ENCODE data around the gene TBP. TPM values are rescaled to one million over a fixed set of nuclear protein-coding genes. Genes with fewer than 3 reads are reported as not detected.

The TBP gene
- total RNA-seq, 1 experiment from 2014 or later: 15.7 TPM

- H4K20me1 ChIP-seq (ENCODE audit: low read length): peaks cover 7% of the 10 kb centered on the region
- H3K4me1 ChIP-seq (ENCODE audit: insufficient read depth, low read length): no peaks in the 10 kb centered on the region
- no TSS peak for BruUV-seq (replicated peaks)
- no peak overlapping the region for H2AFZ ChIP-seq (ENCODE audit: low read length)
- no peaks in the 10 kb centered on the region for H3F3A ChIP-seq (ENCODE audit: low read length, unreplicated experiment)
- no peaks in the 10 kb centered on the region for H3K9me3 ChIP-seq (ENCODE audit: low read length)
- no peak overlapping the region for H3K27ac ChIP-seq (ENCODE audit: low read length)
- intact Hi-C loops (cut with micrococcal nuclease): no loop called here
- DNase-seq: peak; percentile 12
- H3K4me3 ChIP-seq (ENCODE audit: low read length): no peak overlapping the region
- ChIA-PET CTCF (no interaction called here), POLR2A (ENCODE audit: unreplicated experiment) (no interaction called here)
- H3K9me2 ChIP-seq (replicated peaks; ENCODE audit: low read length): no peaks in the 10 kb centered on the region
- ATAC-seq: peak; percentile 45; the same call in 1 of the 2 replicates
- H3K9ac ChIP-seq (ENCODE audit: low read length): no peak overlapping the region
- H3K79me2 ChIP-seq (ENCODE audit: low read length): peaks cover 4% of the 10 kb centered on the region
- no peak for TF ChIP-seq EZH2 (IDR thresholded peaks at IDR 0.05; ENCODE audit: low read length, unreplicated experiment)
- TF ChIP-seq CTCF (conservative IDR thresholded peaks at IDR 0.05; ENCODE audit: low read depth, low read length): no peak
- TF ChIP-seq EZH2phosphoT487 (IDR thresholded peaks at IDR 0.05; ENCODE audit: borderline replicate concordance, low read length): no peak
- H3K4me2 ChIP-seq (ENCODE audit: low read length): no peak overlapping the region
- H3K36me3 ChIP-seq (ENCODE audit: low read depth, low read length): peaks cover 41% of the 10 kb centered on the region
- no peaks in the 10 kb centered on the region for H3K27me3 ChIP-seq (ENCODE audit: low read length)
These were observed 21.2 kb upstream of the TBP start for GRCh38 chr6:170532867-170533488.

GRCh38 chr6:170533792-170534191 lies 20.4 kb upstream of the TBP start:
- intact Hi-C loops (cut with micrococcal nuclease): no loop called here
- no peaks in the 10 kb centered on the region for H3K9me3 ChIP-seq (ENCODE audit: low read length)
- no peaks in the 10 kb centered on the region for H3F3A ChIP-seq (ENCODE audit: low read length, unreplicated experiment)
- no peak overlapping the region for H2AFZ ChIP-seq (ENCODE audit: low read length)
- DNase-seq (no peak), ATAC-seq (no peak)
- ChIA-PET CTCF (no interaction called here), POLR2A (ENCODE audit: unreplicated experiment) (no interaction called here)
- H3K27me3 ChIP-seq (ENCODE audit: low read length): no peaks in the 10 kb centered on the region
- TF ChIP-seq EZH2phosphoT487 (IDR thresholded peaks at IDR 0.05; ENCODE audit: borderline replicate concordance, low read length) (no peak), CTCF (conservative IDR thresholded peaks at IDR 0.05; ENCODE audit: low read depth, low read length) (no peak), EZH2 (IDR thresholded peaks at IDR 0.05; ENCODE audit: low read length, unreplicated experiment) (no peak)
- TSS peak; percentile 4 for BruUV-seq (replicated peaks)
- peaks cover 45% of the 10 kb centered on the region for H3K36me3 ChIP-seq (ENCODE audit: low read depth, low read length)
- H4K20me1 ChIP-seq (ENCODE audit: low read length): peaks cover 10% of the 10 kb centered on the region
- no peak overlapping the region for H3K27ac ChIP-seq (ENCODE audit: low read length)
- no peak overlapping the region for H3K9ac ChIP-seq (ENCODE audit: low read length)
- H3K4me1 ChIP-seq (ENCODE audit: insufficient read depth, low read length): no peaks in the 10 kb centered on the region
- H3K9me2 ChIP-seq (replicated peaks; ENCODE audit: low read length): no peaks in the 10 kb centered on the region
- H3K4me2 ChIP-seq (ENCODE audit: low read length): no peak overlapping the region
- H3K4me3 ChIP-seq (ENCODE audit: low read length): no peak overlapping the region
- peaks cover 9% of the 10 kb centered on the region for H3K79me2 ChIP-seq (ENCODE audit: low read length)

- intact Hi-C loops (cut with micrococcal nuclease): no loop called here
- no peak for ATAC-seq
- POLR2A ChIA-PET (ENCODE audit: unreplicated experiment): no interaction called here
- no peak for DNase-seq
- no peaks in the 10 kb centered on the region for H3K9me2 ChIP-seq (replicated peaks; ENCODE audit: low read length)
- no peaks in the 10 kb centered on the region for H3K27me3 ChIP-seq (ENCODE audit: low read length)
- no peak overlapping the region for H3K4me3 ChIP-seq (ENCODE audit: low read length)
- TF ChIP-seq CTCF (conservative IDR thresholded peaks at IDR 0.05; ENCODE audit: low read depth, low read length) (no peak), EZH2phosphoT487 (IDR thresholded peaks at IDR 0.05; ENCODE audit: borderline replicate concordance, low read length) (no peak), EZH2 (IDR thresholded peaks at IDR 0.05; ENCODE audit: low read length, unreplicated experiment) (no peak)
- H2AFZ ChIP-seq (ENCODE audit: low read length): no peak overlapping the region
- BruUV-seq (replicated peaks): no TSS peak
- H4K20me1 ChIP-seq (ENCODE audit: low read length): peaks cover 11% of the 10 kb centered on the region
- H3F3A ChIP-seq (ENCODE audit: low read length, unreplicated experiment): no peaks in the 10 kb centered on the region
- no peak overlapping the region for H3K27ac ChIP-seq (ENCODE audit: low read length)
- CTCF ChIA-PET: no interaction called here
- H3K79me2 ChIP-seq (ENCODE audit: low read length): peaks cover 20% of the 10 kb centered on the region
- no peak overlapping the region for H3K9ac ChIP-seq (ENCODE audit: low read length)
- H3K9me3 ChIP-seq (ENCODE audit: low read length): no peaks in the 10 kb centered on the region
- H3K4me1 ChIP-seq (ENCODE audit: insufficient read depth, low read length): no peaks in the 10 kb centered on the region
- H3K4me2 ChIP-seq (ENCODE audit: low read length): no peak overlapping the region
- H3K36me3 ChIP-seq (ENCODE audit: low read depth, low read length): peaks cover 52% of the 10 kb centered on the region
These were observed 19.2 kb upstream of the TBP start for GRCh38 chr6:170535004-170535403.
